GM19372 (cell line): Measurements from ENCODE around the gene IL1R2.
"Not testable (repeated sequence)": the region's sequence is repeated elsewhere in the genome, so short reads cannot be mapped to it uniquely, and the experiment has no call there.

Experiments used
- ATAC-seq: cut with Tn5 transposase; IDR thresholded peaks from one replicate; pipeline ENCODE4 v1.9.1; 2021; ENCODE audit warnings: mild to moderate bottlenecking, low read depth, moderate library complexity; ENCODE audit not compliant: unreplicated experiment

The IL1R2 gene

DNA sequence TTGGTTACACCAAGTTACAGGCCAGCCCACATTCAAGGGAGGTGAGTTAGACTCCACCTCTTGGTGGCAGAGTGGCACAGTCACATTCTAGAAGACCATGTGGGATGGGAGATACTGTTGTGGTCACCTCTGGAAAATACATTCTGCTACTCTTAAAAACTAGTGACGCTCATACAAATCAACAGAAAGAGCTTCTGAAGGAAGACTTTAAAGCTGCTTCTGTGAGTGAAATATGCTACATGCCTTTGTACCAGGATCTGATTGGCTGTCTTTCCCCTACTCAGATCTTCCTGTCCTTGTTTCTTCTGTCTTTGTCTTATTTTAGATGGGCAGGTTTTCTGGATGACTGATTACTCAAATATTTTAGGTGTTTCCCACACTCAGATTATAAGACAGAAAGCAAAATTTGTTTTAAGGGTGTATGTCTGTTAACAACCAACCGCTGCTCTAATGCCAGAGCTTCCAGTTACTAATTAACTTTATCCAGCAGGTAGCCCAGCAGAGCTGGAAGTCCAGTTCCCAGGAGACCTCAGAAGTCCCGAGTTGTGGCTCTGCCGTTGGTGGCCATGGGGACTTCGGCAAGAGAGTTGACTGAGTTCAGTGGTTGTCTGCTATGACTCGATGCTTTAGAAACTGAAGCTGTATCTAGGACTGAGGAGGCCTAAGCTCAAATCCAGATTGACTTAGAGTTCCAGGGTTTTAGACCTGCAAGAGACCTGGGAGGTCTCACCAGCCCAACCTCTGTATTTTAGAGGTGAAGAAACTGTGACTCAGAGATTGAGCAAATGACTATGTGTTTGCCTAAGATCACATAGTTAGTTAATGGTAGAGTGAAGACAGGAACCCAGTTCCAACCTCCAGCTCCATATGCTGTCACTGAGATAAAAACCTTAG is 7.4 kb downstream of the IL1R2 start:
- ATAC-seq, result peak; percentile 55

DNA sequence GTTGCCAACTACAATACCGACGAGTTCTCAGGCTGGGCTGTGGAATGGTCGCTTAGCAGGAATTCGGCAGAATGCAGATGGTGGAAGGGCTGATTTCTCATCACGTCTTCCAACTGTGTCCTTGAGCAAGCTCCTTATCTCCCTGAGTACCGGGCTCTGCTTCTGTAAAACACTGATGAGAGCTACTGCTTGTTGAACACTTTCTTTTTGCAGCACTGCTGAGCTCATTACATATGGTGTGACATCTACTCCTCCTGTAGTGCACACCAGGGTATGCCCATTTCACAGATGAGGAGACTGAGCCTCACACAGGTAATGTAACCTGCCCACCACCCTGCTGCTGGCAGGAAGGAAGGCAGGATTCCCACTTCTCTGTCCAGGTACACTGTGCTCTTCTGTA is 8.3 kb downstream of the IL1R2 start:
- no peak for ATAC-seq

DNA sequence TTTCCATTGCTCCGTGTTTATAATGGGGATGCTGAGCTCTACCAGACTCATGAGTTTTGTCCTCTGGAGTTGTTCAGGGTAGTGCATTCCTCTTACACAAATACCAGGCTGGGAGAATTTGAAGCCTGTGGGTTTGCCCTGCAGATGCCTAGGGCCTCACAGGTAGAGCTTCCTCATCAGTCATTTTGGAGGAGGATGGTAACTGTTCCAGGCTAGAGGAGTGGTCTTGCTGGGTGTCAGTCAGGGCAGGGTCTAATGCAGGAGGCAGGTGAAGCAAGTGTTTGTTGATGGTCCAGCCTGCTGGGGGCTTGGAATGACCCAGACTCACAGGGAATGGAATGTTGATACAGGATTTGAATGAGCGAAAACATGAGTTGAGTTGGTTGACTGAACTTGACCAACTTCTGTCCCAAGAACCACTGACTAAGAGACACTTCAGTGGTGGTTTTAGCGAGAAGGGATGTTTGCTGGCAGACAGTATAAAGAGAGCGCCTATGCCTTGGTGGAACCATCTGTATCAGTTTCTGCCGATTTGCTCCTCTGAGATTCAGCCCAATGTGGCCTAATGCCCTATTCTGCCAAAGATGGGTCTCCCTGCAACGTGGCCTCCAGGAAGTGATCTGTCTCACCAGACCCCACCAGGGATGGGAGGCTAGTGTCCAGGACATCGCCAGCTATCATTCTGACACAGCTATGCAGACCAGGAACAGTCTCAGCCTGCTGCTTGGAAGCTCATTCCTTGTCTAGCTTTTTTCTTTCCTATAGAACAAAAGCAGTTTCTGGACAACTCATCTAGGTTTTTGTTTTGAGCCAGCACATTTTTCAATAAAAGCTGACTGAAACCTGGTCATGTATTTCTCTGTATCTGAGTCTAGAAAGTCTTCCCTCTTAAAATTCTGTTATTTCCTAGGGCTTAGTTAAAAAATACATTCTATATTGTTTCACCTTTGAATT is 9.3 kb downstream of the IL1R2 start:
- ATAC-seq, result no peak

DNA sequence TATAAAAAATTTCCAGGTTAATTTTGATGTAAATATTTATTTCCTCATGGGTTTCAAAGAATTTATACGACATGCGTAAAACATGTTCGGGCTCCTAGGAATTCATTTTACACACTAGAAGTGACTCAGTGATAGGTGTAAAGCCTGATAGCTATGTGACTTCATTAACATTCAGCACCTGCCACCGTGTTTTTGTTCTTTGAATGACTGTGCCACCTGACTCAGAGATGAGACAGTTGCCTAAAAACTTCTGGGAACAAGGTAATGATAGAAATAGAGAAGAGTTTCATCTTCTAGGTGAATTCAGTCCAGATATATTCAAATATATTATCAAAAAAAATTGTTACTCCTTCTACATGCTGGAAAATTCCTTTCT is 10.0 kb downstream of the IL1R2 start:
- ATAC-seq, result no peak

DNA sequence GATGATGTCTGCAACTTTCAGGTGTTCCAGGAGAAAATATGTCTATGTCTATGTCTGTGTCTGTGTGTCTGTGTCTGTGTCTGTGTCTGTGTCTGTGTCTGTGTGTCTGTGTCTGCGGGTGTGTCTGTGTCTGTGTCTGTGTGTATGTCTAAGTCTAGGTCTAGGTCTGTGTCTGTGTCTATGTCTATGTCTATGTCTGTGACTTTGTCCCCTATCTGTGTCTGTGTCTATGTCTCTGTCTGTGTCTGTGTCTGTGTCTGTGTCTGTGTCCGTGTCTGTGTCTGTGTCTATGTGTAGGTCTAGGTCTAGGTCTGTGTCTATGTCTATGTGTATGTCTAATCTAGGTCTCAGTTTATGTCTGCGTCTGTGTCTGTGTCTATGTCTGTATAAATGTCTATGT is 10.5 kb downstream of the IL1R2 start:
- ATAC-seq, result no peak

DNA sequence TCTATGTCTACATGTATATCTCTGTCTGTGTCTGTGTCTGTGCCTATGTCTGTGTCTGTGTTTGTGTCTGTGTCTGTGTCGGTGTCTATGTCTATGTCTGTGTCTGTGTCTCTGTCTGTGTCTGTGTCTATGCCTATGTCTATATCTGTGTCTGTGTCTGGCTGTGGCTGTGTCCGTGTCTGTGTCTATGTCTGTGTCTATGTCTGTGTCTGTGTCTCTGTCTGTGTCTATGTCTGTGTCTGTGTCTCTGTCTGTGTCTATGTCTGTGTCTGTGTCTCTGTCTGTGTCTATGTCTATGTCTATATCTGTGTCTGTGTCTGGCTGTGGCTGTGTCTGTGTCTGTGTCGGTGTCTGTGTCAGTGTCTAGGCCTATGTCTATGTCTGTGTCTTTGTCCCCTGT is 11.1 kb downstream of the IL1R2 start:
- not testable (repeated sequence) for ATAC-seq

DNA sequence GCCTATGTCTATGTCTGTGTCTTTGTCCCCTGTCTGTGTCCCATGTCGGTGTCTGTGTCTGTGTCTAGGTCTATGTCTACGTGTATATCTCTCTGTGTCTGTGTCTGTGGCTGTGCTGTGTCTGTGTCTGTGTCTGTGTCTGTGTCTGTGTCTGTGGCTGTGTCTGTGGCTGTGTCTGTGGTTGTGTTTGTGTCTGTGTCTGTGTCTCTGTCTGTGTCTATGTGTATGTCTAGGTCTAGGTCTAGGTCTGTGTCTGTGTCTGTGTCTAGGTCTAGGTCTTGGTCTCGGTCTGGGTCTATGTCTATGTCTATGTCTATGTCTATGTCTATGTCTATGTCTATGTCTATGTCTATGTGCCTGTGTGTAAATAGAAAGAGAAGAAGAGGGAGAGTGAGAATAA is 11.9 kb downstream of the IL1R2 start:
- ATAC-seq, result no peak

DNA sequence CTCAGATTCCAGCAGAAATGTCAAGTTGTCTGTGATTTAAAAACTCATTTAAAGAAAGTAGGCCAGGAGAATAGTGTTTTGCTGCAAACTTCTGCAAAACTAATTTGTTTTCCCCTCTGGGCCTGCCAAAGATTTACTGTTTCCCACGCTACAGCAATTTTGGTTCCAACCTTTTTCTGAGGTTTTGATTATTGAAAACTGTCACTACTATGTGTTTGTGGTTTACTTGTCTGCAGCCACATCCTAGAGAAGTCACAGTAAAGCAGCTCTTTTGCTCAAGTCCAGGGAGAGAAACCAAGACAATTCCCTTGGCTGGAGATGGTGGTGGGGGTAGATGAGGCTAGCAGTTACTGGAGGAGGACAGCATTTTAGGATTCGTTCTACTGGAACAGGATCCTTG is 12.8 kb downstream of the IL1R2 start:
- no peak for ATAC-seq

DNA sequence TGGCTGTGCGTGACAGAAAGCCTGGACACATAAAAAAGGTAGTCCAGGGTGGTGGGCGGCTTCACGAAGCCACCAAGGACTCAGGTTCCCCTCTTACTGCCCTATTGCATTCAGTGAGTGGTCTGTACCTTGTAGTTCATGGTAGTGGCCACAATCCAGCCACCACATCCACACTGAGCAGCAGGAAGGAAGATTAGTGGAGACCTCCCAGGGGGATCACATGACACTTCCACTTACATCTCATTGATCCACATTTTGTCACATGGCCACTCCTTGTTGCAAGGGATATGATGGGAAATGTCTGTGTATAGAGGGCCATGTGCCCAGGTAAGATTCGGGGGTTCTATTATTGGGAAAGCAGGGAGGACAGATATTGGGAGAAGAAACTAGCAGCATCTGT is 13.7 kb downstream of the IL1R2 start:
- no peak for ATAC-seq

DNA sequence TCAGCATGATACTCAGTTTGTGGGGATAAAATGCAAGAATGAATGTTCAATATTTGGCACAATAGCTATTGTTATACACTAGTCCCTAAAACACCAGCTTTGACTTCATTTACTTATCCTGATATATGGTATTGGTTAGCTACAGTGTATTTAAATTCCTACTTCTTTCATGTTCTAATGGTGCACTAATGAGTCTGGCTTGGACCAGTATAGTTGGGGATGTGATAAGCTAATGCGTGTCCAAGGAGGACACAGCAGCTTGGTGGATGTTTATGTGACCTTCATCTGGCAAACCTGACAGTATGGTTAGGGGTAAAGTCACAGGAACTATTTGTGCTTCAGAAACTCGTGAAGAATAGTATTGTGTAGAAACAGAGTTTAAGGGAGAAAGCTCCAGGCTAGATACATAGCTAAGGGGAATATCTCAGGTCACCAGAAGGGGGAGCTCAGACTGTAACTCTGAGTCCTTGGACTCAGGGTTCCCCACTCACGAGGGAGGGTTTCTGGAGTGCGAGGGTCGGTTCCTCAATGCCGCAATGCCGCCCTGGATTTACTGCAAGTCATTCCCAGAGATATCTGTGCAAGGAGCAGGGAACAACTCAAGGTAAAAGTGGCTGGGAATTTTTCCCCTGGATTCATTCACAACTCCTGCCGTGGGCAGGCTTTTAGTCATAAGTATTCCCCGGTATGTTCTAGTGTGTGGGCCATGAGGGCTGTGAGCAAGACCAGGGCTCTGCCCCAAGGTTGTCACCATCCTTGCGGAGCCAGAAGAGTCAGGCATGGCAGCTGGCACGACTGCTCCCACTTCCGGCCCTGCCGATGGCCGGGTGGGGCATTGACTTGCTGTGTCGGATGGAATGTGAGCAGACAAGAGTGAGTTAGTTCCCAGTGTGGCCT is 14.5 kb downstream of the IL1R2 start:
- peak; percentile 74 for ATAC-seq

DNA sequence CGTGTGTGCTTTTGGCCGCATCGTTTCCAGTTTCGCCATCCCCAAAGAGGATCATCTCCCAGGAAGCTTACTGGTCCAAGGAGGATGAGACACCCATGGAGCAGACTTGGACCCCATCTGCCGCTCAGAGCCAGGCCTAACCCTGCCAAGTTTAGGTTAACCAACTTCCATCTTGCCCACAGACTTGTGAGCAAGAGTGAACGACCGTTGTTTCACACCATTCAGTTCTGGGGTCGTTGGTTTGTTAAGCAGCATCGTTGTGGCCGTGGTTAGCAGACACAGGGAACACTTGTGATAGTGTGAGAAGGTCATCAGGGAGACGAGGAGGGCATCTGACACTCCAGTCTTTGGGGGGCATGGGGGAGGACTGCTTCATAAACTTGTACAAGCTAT is 15.1 kb downstream of the IL1R2 start:
- ATAC-seq, result no peak

DNA sequence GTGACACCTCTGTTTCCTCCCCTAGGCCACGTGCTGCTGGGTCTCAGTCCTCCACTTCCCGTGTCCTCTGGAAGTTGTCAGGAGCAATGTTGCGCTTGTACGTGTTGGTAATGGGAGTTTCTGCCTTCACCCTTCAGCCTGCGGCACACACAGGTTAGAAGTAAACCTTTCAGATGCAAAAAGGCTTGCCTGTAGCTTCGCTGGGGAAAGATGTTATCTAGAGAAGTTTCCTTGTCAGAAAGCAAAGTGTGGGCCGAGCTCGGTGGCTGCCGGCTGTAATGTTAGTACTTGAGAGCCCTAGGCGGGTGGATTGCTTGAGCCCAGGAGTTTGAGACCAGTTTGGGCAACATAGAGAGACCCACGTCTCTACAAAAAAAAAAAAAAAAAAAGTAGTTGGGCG is 16.7 kb downstream of the IL1R2 start:
- ATAC-seq, result no peak

DNA sequence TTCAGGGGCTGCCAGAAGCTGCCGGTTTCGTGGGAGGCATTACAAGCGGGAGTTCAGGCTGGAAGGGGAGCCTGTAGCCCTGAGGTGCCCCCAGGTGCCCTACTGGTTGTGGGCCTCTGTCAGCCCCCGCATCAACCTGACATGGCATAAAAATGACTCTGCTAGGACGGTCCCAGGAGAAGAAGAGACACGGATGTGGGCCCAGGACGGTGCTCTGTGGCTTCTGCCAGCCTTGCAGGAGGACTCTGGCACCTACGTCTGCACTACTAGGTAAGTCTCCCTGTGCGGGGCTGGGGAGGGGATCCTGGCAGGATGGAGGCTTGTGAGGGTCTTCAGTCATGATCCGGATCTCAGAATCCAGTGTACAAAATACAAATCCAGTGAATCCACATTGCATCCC is 17.8 kb downstream of the IL1R2 start:
- ATAC-seq, result no peak

DNA sequence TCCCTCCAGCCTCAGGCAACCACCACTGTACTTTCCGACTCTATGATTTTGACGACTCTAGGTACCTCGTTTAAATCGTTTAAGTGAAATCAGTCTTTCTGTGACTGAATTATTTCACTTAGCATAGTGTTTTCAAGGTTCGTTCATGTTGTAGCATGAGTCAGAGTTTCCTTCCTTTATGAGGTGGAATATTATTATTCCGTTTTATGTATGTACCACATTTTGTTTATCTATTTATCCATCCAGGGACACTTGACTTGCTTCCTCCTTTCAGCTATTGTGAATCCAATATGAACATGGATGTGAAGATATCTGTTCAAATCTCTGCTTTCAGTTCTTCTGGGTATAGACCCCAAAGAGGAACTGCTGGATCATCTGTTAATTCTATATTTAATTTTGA is 19.1 kb downstream of the IL1R2 start:
- no peak for ATAC-seq

DNA sequence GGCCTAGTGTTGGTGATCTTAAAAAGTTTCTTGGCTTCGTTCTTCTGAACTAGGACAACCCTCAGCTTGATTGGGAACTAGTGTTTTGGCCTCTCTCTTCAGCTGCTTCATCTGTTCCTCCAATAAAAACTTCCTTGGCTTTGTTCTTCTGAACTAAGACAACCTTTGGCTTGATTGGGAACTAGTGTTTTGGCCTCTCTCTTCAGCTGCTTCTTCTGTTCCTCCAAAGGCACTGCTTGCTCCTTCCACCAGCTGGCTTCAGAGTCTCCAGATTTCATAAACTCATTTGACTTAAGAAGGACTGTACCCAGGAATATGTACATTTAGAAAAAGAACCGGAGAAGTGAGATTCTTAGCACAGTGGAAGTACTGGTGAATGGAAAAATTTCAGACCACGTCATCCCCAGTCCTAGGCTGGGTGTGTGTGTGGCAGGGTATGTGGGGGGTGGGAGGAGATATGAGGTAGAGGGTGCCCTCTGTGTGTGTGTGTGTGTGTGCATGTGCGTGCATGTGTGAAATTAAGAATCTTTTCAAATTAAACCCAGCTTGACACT is 20.4 kb downstream of the IL1R2 start:
- no peak for ATAC-seq

DNA sequence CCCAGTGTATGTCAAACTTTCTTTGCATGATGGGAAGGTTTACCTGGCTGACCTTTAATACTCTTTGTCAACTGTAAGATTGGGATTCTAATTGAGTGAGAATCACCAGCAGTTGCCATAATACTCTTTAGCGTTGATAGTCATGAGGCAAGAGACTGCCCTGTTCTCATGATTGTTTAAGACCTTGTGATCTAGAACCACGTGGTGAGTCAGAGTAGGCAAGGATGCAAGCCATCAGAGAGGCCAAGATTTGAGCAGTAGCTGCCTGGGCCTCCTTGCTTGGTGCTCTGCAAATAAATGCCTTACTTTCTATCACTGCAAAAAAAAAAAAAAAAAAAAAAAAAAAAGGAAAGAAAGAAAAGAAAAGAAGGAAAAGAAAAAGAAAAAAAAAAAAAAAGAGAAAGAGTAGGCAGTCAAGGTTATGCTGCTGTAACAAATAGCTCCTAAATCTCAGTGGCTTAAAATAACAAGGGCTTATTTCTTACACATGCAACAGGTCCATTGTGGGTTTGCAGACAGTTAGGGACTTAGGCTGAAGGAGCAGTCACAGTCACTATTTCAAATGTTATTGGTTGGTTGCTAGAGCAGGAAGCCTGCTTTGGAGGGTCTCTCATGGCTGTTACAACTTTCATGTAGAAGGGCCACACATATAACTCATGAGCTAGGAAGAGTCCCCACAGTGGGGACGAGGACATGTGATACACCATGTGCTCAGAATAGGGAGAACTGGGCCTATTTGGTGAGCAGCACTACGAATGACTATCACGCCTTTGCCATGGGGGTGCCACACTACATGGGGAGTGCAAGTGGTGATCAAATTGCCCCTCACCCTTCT is 21.7 kb downstream of the IL1R2 start:
- ATAC-seq, result no peak

DNA sequence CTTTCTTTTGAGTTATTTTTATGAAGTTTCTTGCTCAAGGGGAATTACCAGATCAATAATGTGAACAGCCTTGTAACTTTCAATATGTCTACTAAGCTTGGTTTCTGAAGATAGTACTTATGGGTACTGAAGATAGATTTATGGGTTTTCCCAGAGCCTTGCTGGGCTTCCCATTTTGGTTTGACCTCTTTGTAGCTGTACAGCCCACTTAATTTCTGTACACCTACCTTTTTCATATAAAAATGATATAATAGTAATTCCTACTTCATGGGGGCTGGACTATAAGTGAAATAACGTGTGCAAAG is 22.2 kb downstream of the IL1R2 start:
- ATAC-seq, result no peak

DNA sequence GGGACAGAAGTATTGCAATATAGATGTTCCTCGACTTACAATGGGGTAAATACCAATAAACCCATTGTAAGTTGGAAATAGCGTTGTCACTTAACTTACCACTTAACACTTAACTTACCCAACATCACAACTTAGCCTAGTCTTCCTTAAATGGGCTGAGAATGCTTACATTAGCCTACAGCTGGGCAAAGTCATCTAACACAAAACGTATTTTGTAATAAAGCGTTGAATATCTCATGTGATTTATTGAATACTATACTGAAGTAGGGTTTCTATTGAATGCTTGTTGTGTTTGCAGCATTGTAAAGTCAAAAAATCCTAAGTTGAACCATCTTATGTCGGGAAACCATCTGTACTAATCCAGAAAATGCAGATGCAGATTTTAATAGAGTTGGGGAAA is 23.6 kb downstream of the IL1R2 start:
- ATAC-seq, result no peak

DNA sequence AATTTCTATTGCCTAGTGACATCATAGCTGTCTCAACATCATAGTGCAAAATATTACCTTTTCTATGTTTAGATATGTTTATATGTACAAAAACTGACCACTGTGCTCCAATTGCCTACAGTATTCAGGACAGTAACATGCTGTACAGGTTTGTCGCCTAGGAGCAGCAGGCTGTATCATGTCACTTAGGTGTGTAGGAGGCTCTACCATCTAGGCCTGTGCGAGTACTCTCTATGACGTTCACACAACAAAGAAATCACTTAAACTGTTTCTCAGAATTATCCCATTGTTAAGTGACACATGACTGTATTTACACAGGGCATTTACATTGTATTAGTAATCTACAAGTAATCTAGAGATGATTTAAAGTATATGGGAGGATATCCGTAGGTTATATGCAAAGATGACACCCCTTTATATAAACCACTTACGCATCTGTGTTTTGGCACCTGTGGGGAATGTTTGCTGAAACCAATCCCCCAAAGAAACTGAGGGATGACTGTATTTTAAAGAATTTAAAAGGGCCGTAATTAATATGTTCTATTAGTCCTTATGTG is 24.7 kb downstream of the IL1R2 start:
- no peak for ATAC-seq
